GM12878 (cell line): ENCODE data around the gene TMEM207. TPM values are rescaled to one million over a fixed set of nuclear protein-coding genes. Genes with fewer than 3 reads are reported as not detected.

Experiments used
- ATAC-seq: fragments of 200-7000 bp; cut with Tn5 transposase; 3 replicates; pipeline ENCODE4 v1.9.1; 2020; ENCODE audit warnings: mild to moderate bottlenecking, moderate library complexity
- BruUV-seq: library from RNA; stranded (reverse); fragments of 400-500 nt; replicated peaks from 2 replicates; lab custom pipeline; 2021; lab: Mats Ljungman, UMichigan
- CTCF ChIA-PET: fragments of 300-600 bp; sonication (Branson Sonifier 250); formaldehyde crosslinking; extraction: SDS; loops from one replicate; lab custom pipeline; 2021; ENCODE audit warnings: inconsistent platforms; lab: Yijun Ruan, JAX
- POLR2A ChIA-PET: fragments of 350-600 bp; formaldehyde crosslinking; extraction: SDS; loops from one replicate; lab custom pipeline; 2021; ENCODE audit warnings: inconsistent platforms; lab: Charles Lee
- RAD21 ChIA-PET: fragments of 300-600 bp; sonication (Branson Sonifier 250); formaldehyde crosslinking; loops from one replicate; lab custom pipeline; 2023; ENCODE audit warnings: antibody characterized with exemption; ENCODE audit not compliant: unreplicated experiment; lab: Charles Lee
- SMC1A ChIA-PET: fragments of 300-600 bp; sonication (Branson Sonifier 250); formaldehyde crosslinking; loops from one replicate; lab custom pipeline; 2023; ENCODE audit not compliant: unreplicated experiment, uncharacterized antibody; lab: Charles Lee
- DNase-seq: peaks from one replicate; pipeline ENCODE4 v3.0.0-alpha.2; 2011; ENCODE audit warnings: low read depth, low spot score
- FAIRE-seq: peaks from 3 replicates; lab custom pipeline; 2011; peaks lifted over from hg19 to GRCh38; lab: Jason Lieb, UNC
- H2AFZ ChIP-seq: 2 replicates; pipeline ENCODE4 v1.6.0; 2011; ENCODE audit warnings: low read depth, low read length, control low read depth; ENCODE audit not compliant: control insufficient read depth
- H3K27ac ChIP-seq: 2 replicates; pipeline ENCODE4 v1.5.1; 2011; ENCODE audit warnings: control low read depth; ENCODE audit not compliant: control insufficient read depth, insufficient read depth
- H3K27me3 ChIP-seq, 2 experiments: replicated peaks in 1 of 2; 2 replicates each; pipeline versions ENCODE4 v1.6.0 to v1.6.1; 2011; ENCODE audit warnings: low read length in 1 of 2; ENCODE audit not compliant: control insufficient read depth in 2 of 2, insufficient read depth in 2 of 2
- H3K36me3 ChIP-seq, 2 experiments: 2 replicates each; pipeline ENCODE4 v1.5.1; 2011; ENCODE audit warnings: low read length in 1 of 2; ENCODE audit not compliant: control insufficient read depth in 2 of 2, insufficient read depth in 2 of 2
- H3K4me1 ChIP-seq: 2 replicates; pipeline ENCODE4 v1.6.1; 2011; ENCODE audit warnings: mild to moderate bottlenecking, low read length, moderate library complexity, mixed read lengths; ENCODE audit not compliant: control insufficient read depth, insufficient read depth
- H3K4me2 ChIP-seq: 2 replicates; pipeline ENCODE4 v1.6.0; 2011; ENCODE audit warnings: control low read depth; ENCODE audit not compliant: control insufficient read depth, insufficient read depth
- H3K4me3 ChIP-seq: fragments of 200-600 bp; sonication (generic); 2 replicates; pipeline ENCODE4 v1.5.1; 2016
- H3K79me2 ChIP-seq: 2 replicates; pipeline ENCODE4 v1.6.0; 2011; ENCODE audit warnings: low read length; ENCODE audit not compliant: control insufficient read depth, insufficient read depth
- H3K9ac ChIP-seq: 2 replicates; pipeline ENCODE4 v1.8.0; 2011; ENCODE audit warnings: low read length, control low read depth, mixed read lengths; ENCODE audit not compliant: control insufficient read depth, insufficient read depth
- H3K9me3 ChIP-seq: replicated peaks from 3 replicates; pipeline ENCODE4 v1.5.1; 2011; ENCODE audit warnings: mild to moderate bottlenecking, low read length; ENCODE audit not compliant: control insufficient read depth, insufficient read depth
- H4K20me1 ChIP-seq: 2 replicates; pipeline ENCODE4 v1.6.0; 2011; ENCODE audit not compliant: control insufficient read depth, insufficient read depth
- CTCF ChIP-seq, 3 experiments: IDR thresholded peaks in 2 of 3; conservative IDR thresholded peaks in 1 of 3; 2 replicates each; pipeline ENCODE4 v1.5.1; 2011; ENCODE audit warnings: low read depth in 3 of 3, low read length in 3 of 3, mild to moderate bottlenecking in 3 of 3, control low read depth in 2 of 3, moderate library complexity in 2 of 3, inconsistent platforms in 1 of 3, mixed read lengths in 1 of 3; ENCODE audit not compliant: control insufficient read depth in 2 of 3, insufficient read depth in 1 of 3; ENCODE audit errors: extremely low read depth in 1 of 3
- EED ChIP-seq: sonication (generic); IDR thresholded peaks from 2 replicates; pipeline ENCODE4 v1.6.1; 2016; ENCODE audit warnings: antibody characterized with exemption, low read depth
- GATAD2B ChIP-seq: fragments of 450-650 bp; conservative IDR thresholded peaks from 2 replicates; pipeline ENCODE4 v1.6.1; 2017; ENCODE audit warnings: low read depth, mild to moderate bottlenecking, moderate library complexity
- KAT2A ChIP-seq: conservative IDR thresholded peaks from 2 replicates; pipeline ENCODE4 v1.6.1; 2011; ENCODE audit warnings: low read depth, low read length; ENCODE audit not compliant: control insufficient read depth
- NFYB ChIP-seq: IDR thresholded peaks from 2 replicates; pipeline ENCODE4 v1.6.1; 2011; ENCODE audit warnings: low read depth, mild to moderate bottlenecking, low read length, improper control_type of control experiment, moderate library complexity; ENCODE audit not compliant: insufficient read depth
- PAX8 ChIP-seq: fragments of 450-650 bp; IDR thresholded peaks from 2 replicates; pipeline ENCODE4 v1.6.1; 2017; ENCODE audit warnings: mild to moderate bottlenecking, moderate library complexity
- POLR2AphosphoS5 ChIP-seq: IDR thresholded peaks from 2 replicates; pipeline ENCODE4 v1.6.1; 2011; ENCODE audit warnings: mild to moderate bottlenecking, low read length, inconsistent platforms
- RAD21 ChIP-seq: IDR thresholded peaks from 2 replicates; pipeline ENCODE4 v1.6.1; 2011; ENCODE audit warnings: mild to moderate bottlenecking, low read depth, low read length, moderate library complexity; ENCODE audit not compliant: insufficient read depth
- RELB ChIP-seq: fragments of 450-650 bp; IDR thresholded peaks from 2 replicates; pipeline ENCODE4 v1.6.1; 2017; ENCODE audit warnings: low read depth, mild to moderate bottlenecking, moderate library complexity
- SMAD5 ChIP-seq: IDR thresholded peaks from 2 replicates; pipeline ENCODE4 v1.6.1; 2016; ENCODE audit warnings: antibody characterized with exemption, low read depth
- SP1 ChIP-seq: IDR thresholded peaks from one replicate; pipeline ENCODE4 v1.6.1; 2011; ENCODE audit warnings: low read depth, low read length
- TARDBP ChIP-seq: IDR thresholded peaks from 2 replicates; pipeline ENCODE4 v1.6.1; 2016; ENCODE audit warnings: borderline replicate concordance
- ZNF274 ChIP-seq: IDR thresholded peaks from one replicate; pipeline ENCODE4 v1.8.0; 2011; ENCODE audit not compliant: insufficient read length, insufficient read depth
- WGBS: methylation state at CpG from one replicate; pipeline ENCODE4 v1.1.6; 2016; ENCODE audit warnings: low lambda C conversion rate; ENCODE audit not compliant: insufficient replicate concordance, insufficient coverage; ENCODE audit errors: missing lambda C conversion rate; 5-methylcytosine and 5-hydroxymethylcytosine counted together
- in situ Hi-C: fragments of 300-500 bp; cut with MboI; formaldehyde crosslinking; loops from 9 replicates; pipeline ENCODE4 v1.14.3; 2018; ENCODE audit warnings: mixed read lengths
- intact Hi-C: fragments of 100-400 bp; cut with micrococcal nuclease; formaldehyde crosslinking; loops from one replicate; pipeline ENCODE4 v1.14.2; 2022; ENCODE audit not compliant: unreplicated experiment
- polyA plus RNA-seq, 11 experiments: library from polyadenylated mRNA; depleted of rRNA in 4 of 11; unstranded in 6 of 11; stranded (reverse) in 5 of 11; fragments of >200 nt; fragmentation: Nextera tagmentation in 4 of 11; fragmentation: Illumina TruSeq in 1 of 11; extraction: Ambion mirVana in 4 of 11; extraction: Trizol in 1 of 11; gene quantifications; 1 replicate in 1 of 11; 2 replicates in 10 of 11; pipeline versions ENCODE4 v1.2.1 to v1.2.3, GENCODE V29; 2011 to 2016; ENCODE audit warnings: inconsistent platforms in 2 of 11, missing spikeins in 2 of 11, low read depth in 1 of 11
- total RNA-seq, 4 experiments: library from RNA; depleted of rRNA in 3 of 4; stranded (reverse); fragments of >200 nt in 3 of 4; fragmentation: Illumina TruSeq in 1 of 4; extraction: Trizol in 1 of 4; gene quantifications; 2 replicates each; pipeline versions ENCODE4 v1.2.1 to v1.2.3, GENCODE V29; 2013 to 2021
- TF ChIP-seq, protein P1 (sequence below): IDR thresholded peaks from 2 replicates; pipeline ENCODE4 v1.6.1; 2011; ENCODE audit warnings: mild to moderate bottlenecking, low read depth, low read length, moderate library complexity; ENCODE audit not compliant: insufficient replicate concordance
- TF ChIP-seq, protein P2 (sequence below): fragments of 450-650 bp; IDR thresholded peaks from 2 replicates; pipeline ENCODE4 v1.6.1; 2017; ENCODE audit warnings: mild to moderate bottlenecking, moderate library complexity

Gene TMEM207
- total and polyA plus RNA-seq, 10 of the 15 experiments (the other 5 are each of a cell fraction or from before 2014, with no cell fraction given): not detected

GRCh38 chr3:190499122-190499521 lies 49.4 kb upstream of the TMEM207 start:
- BruUV-seq: no TSS peak
- POLR2A ChIA-PET: no interaction called here
- TF ChIP-seq SMAD5: no peak
- TF ChIP-seq NFYB: no peak
- TF ChIP-seq, protein P1, sequence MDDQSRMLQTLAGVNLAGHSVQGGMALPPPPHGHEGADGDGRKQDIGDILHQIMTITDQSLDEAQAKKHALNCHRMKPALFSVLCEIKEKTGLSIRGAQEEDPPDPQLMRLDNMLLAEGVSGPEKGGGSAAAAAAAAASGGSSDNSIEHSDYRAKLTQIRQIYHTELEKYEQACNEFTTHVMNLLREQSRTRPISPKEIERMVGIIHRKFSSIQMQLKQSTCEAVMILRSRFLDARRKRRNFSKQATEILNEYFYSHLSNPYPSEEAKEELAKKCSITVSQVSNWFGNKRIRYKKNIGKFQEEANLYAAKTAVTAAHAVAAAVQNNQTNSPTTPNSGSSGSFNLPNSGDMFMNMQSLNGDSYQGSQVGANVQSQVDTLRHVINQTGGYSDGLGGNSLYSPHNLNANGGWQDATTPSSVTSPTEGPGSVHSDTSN: no peak
- TF ChIP-seq, protein P2, sequence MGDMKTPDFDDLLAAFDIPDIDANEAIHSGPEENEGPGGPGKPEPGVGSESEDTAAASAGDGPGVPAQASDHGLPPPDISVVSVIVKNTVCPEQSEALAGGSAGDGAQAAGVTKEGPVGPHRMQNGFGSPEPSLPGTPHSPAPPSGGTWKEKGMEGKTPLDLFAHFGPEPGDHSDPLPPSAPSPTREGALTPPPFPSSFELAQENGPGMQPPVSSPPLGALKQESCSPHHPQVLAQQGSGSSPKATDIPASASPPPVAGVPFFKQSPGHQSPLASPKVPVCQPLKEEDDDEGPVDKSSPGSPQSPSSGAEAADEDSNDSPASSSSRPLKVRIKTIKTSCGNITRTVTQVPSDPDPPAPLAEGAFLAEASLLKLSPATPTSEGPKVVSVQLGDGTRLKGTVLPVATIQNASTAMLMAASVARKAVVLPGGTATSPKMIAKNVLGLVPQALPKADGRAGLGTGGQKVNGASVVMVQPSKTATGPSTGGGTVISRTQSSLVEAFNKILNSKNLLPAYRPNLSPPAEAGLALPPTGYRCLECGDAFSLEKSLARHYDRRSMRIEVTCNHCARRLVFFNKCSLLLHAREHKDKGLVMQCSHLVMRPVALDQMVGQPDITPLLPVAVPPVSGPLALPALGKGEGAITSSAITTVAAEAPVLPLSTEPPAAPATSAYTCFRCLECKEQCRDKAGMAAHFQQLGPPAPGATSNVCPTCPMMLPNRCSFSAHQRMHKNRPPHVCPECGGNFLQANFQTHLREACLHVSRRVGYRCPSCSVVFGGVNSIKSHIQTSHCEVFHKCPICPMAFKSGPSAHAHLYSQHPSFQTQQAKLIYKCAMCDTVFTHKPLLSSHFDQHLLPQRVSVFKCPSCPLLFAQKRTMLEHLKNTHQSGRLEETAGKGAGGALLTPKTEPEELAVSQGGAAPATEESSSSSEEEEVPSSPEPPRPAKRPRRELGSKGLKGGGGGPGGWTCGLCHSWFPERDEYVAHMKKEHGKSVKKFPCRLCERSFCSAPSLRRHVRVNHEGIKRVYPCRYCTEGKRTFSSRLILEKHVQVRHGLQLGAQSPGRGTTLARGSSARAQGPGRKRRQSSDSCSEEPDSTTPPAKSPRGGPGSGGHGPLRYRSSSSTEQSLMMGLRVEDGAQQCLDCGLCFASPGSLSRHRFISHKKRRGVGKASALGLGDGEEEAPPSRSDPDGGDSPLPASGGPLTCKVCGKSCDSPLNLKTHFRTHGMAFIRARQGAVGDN: no peak
- no peak for TF ChIP-seq CTCF (IDR thresholded peaks at IDR 0.05 in 2 of 3, conservative IDR thresholded peaks at IDR 0.05 in 1 of 3; ENCODE audit: control insufficient read depth in 2 of 3, extremely low read depth in 1 of 3, insufficient read depth in 1 of 3, low read depth in 3 of 3, low read length in 3 of 3)
- no peak for TF ChIP-seq POLR2AphosphoS5
- no peak for TF ChIP-seq SP1
- TF ChIP-seq GATAD2B: no peak
- TF ChIP-seq KAT2A: no peak
- TF ChIP-seq EED: no peak
- no peak for TF ChIP-seq ZNF274
- TF ChIP-seq TARDBP: no peak
- TF ChIP-seq RELB: no peak
- no peak for TF ChIP-seq RAD21
- no peak for TF ChIP-seq PAX8

More at GRCh38 chr3:190499122-190499521, 49.4 kb upstream of the TMEM207 start:
- H3K9ac ChIP-seq: no peak overlapping the region
- ChIA-PET RAD21 (no interaction called here), SMC1A (interaction anchor here (1.0 kb wide), 1 partner anchor 75 kb away, joined by 3 read pairs; no protein-coding TSS in a partner anchor), CTCF (interaction anchor here (0.8 kb wide), 1 partner anchor 17 kb away, joined by 3 read pairs; no protein-coding TSS in a partner anchor)
- in situ Hi-C loops (no loop called here), intact Hi-C loops (no loop called here)
- H4K20me1 ChIP-seq: no peaks in the 10 kb centered on the region
- WGBS: 10% methylated on average over 2 of the region's 2 CpGs
- no peak for DNase-seq
- no peak for FAIRE-seq
- H3K36me3 ChIP-seq: no peaks in the 10 kb centered on the region
- H3K4me1 ChIP-seq: no peaks in the 10 kb centered on the region
- no peak overlapping the region for H3K4me2 ChIP-seq
- no peak overlapping the region for H3K27ac ChIP-seq
- no peak overlapping the region for H3K4me3 ChIP-seq
- no peaks in the 10 kb centered on the region for H3K79me2 ChIP-seq
- no peak overlapping the region for H2AFZ ChIP-seq
- no peak for ATAC-seq
- no peaks in the 10 kb centered on the region; a peak in 1 of 4 replicates for H3K27me3 ChIP-seq
- H3K9me3 ChIP-seq: no peaks in the 10 kb centered on the region
